HCT116 (cell line): ENCODE results near the gene ORAI1.

ENCODE experiments used
- CEBPB ChIP-seq: IDR thresholded peaks from 2 replicates; pipeline ENCODE4 v1.6.1; 2012; ENCODE audit warnings: low read depth
- CTCF ChIP-seq, 3 experiments: fragments of 200-600 bp in 1 of 3; sonication (generic) in 1 of 3; IDR thresholded peaks in 2 of 3; conservative IDR thresholded peaks in 1 of 3; 2 replicates each; pipeline ENCODE4 v1.5.1; 2012 to 2017; ENCODE audit warnings: low read depth in 2 of 3, low read length in 2 of 3, antibody characterized with exemption in 1 of 3, borderline replicate concordance in 1 of 3, control low read depth in 1 of 3, mild to moderate bottlenecking in 1 of 3, mixed read lengths in 1 of 3, mixed run types in 1 of 3, moderate library complexity in 1 of 3; ENCODE audit not compliant: insufficient read depth in 1 of 3
- EZH2 ChIP-seq: fragments of 200-600 bp; sonication (generic); IDR thresholded peaks from 2 replicates; pipeline ENCODE4 v1.6.1; 2017; ENCODE audit warnings: antibody characterized with exemption, mixed run types
- MAX ChIP-seq: IDR thresholded peaks from 2 replicates; pipeline ENCODE4 v1.6.1; 2012
- POLR2A ChIP-seq: IDR thresholded peaks from 2 replicates; pipeline ENCODE4 v1.7.0; 2011; ENCODE audit warnings: borderline replicate concordance; ENCODE audit not compliant: insufficient read depth, insufficient read length; ENCODE audit errors: extremely low read depth
- POLR2AphosphoS5 ChIP-seq: IDR thresholded peaks from 2 replicates; pipeline ENCODE4 v1.6.1; 2011; ENCODE audit warnings: mild to moderate bottlenecking, low read depth, low read length, moderate library complexity
- RAD21 ChIP-seq: IDR thresholded peaks from 2 replicates; pipeline ENCODE4 v1.6.1; 2012; ENCODE audit warnings: low read depth, mild to moderate bottlenecking
- REST ChIP-seq: IDR thresholded peaks from 2 replicates; pipeline ENCODE4 v1.6.1; 2012; ENCODE audit warnings: low read depth
- SRF ChIP-seq: IDR thresholded peaks from 2 replicates; pipeline ENCODE4 v1.6.1; 2012; ENCODE audit warnings: low read depth
- ZFX ChIP-seq: fragments of 450-650 bp; IDR thresholded peaks from 2 replicates; pipeline ENCODE4 v1.6.1; 2017

GRCh38 chr12:121628037-121628436, 1.7 kb downstream of the ORAI1 start:
- TF ChIP-seq CTCF (IDR thresholded peaks at IDR 0.05 in 2 of 3, conservative IDR thresholded peaks at IDR 0.05 in 1 of 3; ENCODE audit: borderline replicate concordance in 1 of 3, insufficient read depth in 1 of 3, low read depth in 2 of 3, low read length in 2 of 3) = no peak
- no peak for TF ChIP-seq REST
- no peak for TF ChIP-seq SRF
- TF ChIP-seq POLR2AphosphoS5 = no peak
- no peak for TF ChIP-seq POLR2A
- TF ChIP-seq ZFX = no peak
- TF ChIP-seq CEBPB = no peak
- TF ChIP-seq RAD21 = no peak
- TF ChIP-seq EZH2 = no peak
- no peak; the same call in 1 of the 2 replicates for TF ChIP-seq MAX
